ENCODE results near the gene SLC35B2. TPM values are rescaled to one million over a fixed set of nuclear protein-coding genes. Genes with fewer than 3 reads are reported as not detected.

SLC35B2 gene
- polyA plus RNA-seq, 1 of the 3 experiments (the other 2 are of a cell fraction), result 125 TPM

GRCh38 chr6:44207966-44208365 lies 49.4 kb downstream of the SLC35B2 start (continued):
- no peak for TF ChIP-seq REST (IDR thresholded peaks at IDR 0.05; ENCODE audit: low read depth, low read length)
- no peak for TF ChIP-seq EZH2phosphoT487 (IDR thresholded peaks at IDR 0.05; ENCODE audit: borderline replicate concordance, low read depth)
- no peak for TF ChIP-seq FOXM1 (IDR thresholded peaks at IDR 0.05; ENCODE audit: low read depth)
- TF ChIP-seq SIN3A (IDR thresholded peaks at IDR 0.05; ENCODE audit: borderline replicate concordance, low read depth, low read length), result no peak
- TF ChIP-seq FOXJ3 (CRISPR knock-in tag; IDR thresholded peaks at IDR 0.05), result no peak
- no peak for TF ChIP-seq NFIC (IDR thresholded peaks at IDR 0.05; ENCODE audit: borderline replicate concordance)

Small RNA genes lying within 50 kb of the gene (small RNA-seq; reads per million reads assigned to genes)
- gene RN7SL811P, result 0 reads per million in 7 experiments

Other genes with a start within 250 kb of the SLC35B2 start
- gene MRPL14, start 130.1 kb downstream of the SLC35B2 start, polyA plus RNA-seq (2012; rRNA removed), result 92.4 and 97.0 TPM in 2 replicates
- 52.7 and 63.2 TPM in 2 replicates for gene TMEM63B, start 130.0 kb downstream of the SLC35B2 start, polyA plus RNA-seq (2012; rRNA removed)
- gene CAPN11, start 98.7 kb downstream of the SLC35B2 start, polyA plus RNA-seq (2012; rRNA removed), result not detected in 2 replicates
- 0.13 TPM in 1 of 2 replicates, not detected in the other for gene MYMX, start 40.6 kb downstream of the SLC35B2 start, polyA plus RNA-seq (2012; rRNA removed)
- 44.5 and 49.7 TPM in 2 replicates for gene SLC29A1, start 33.9 kb downstream of the SLC35B2 start, polyA plus RNA-seq (2012; rRNA removed)
- gene HSP90AB1, start 10.4 kb downstream of the SLC35B2 start, polyA plus RNA-seq (2012; rRNA removed), result 843 and 1,069 TPM in 2 replicates
- 5.8 and 6.4 TPM in 2 replicates for gene NFKBIE, start 8.0 kb upstream of the SLC35B2 start, polyA plus RNA-seq (2012; rRNA removed)
- gene TMEM151B, start 12.9 kb upstream of the SLC35B2 start, polyA plus RNA-seq (2012; rRNA removed), result 0.05 and 0.10 TPM in 2 replicates
- gene AARS2, start 55.8 kb upstream of the SLC35B2 start, polyA plus RNA-seq (2012; rRNA removed), result 9.0 and 9.5 TPM in 2 replicates
- not detected in 2 replicates for gene SPATS1, start 85.1 kb upstream of the SLC35B2 start, polyA plus RNA-seq (2012; rRNA removed)
- 6.0 and 7.3 TPM in 2 replicates for gene CDC5L, start 130.2 kb upstream of the SLC35B2 start, polyA plus RNA-seq (2012; rRNA removed)